ENCODE measurements around the gene CCDC90B. TPM values are rescaled to one million over a fixed set of nuclear protein-coding genes. Genes with fewer than 3 reads are reported as not detected.

CCDC90B gene
- polyA plus RNA-seq, 1 of the 3 experiments (the other 2 are of a cell fraction): 47.9 TPM

- H3K9ac ChIP-seq: no peak overlapping the region
- no peaks in the 10 kb centered on the region for H3K9me3 ChIP-seq
- peaks cover 68% of the 10 kb centered on the region in 2 experiments for H3K36me3 ChIP-seq (replicated peaks in 1 of 2; ENCODE audit: control insufficient read depth in 1 of 2, insufficient read depth in 2 of 2, low read length in 1 of 2)
- H3K4me3 ChIP-seq (ENCODE audit: low read depth in 2 of 2, low read length in 1 of 2): no peak overlapping the region
- H2AFZ ChIP-seq (ENCODE audit: low read depth): no peak overlapping the region
- H4K20me1 ChIP-seq (ENCODE audit: insufficient read depth): no peaks in the 10 kb centered on the region
- no peaks in the 10 kb centered on the region for H3K79me2 ChIP-seq (ENCODE audit: insufficient read depth)
- H3K4me1 ChIP-seq (ENCODE audit: control insufficient read depth in 1 of 2, insufficient read depth in 2 of 2, low read depth in 1 of 2, low read length in 1 of 2): peaks cover 0 to 10% of the 10 kb centered on the region in 2 experiments; a peak in 1 of 4 replicates
- H3K27me3 ChIP-seq (ENCODE audit: insufficient read depth): no peaks in the 10 kb centered on the region
- no peaks in the 10 kb centered on the region for H3K9me2 ChIP-seq
- WGBS (ENCODE audit: low lambda C conversion rate): 85% methylated on average over 3 of the region's 3 CpGs
- POLR2A ChIA-PET: no interaction called here
- H3K27ac ChIP-seq (ENCODE audit: low read depth in 2 of 2, low read length in 1 of 2): no peak overlapping the region
- no peak overlapping the region for H3K4me2 ChIP-seq
- CTCF ChIA-PET: interaction anchor here (1.1 to 1.8 kb wide), 5 partner anchors 10 to 390 kb away, joined by 3 to 5 read pairs (median 3); no protein-coding TSS in a partner anchor
- no peak for DNase-seq
- peaks cover 4% of the 10 kb centered on the region for H3F3A ChIP-seq (replicated peaks; ENCODE audit: insufficient read depth)
- TF ChIP-seq FOSL2 (IDR thresholded peaks at IDR 0.05; ENCODE audit: borderline replicate concordance, low read depth): no peak
- TF ChIP-seq NFIC (IDR thresholded peaks at IDR 0.05; ENCODE audit: borderline replicate concordance): no peak
- no peak for TF ChIP-seq IRF3 (IDR thresholded peaks at IDR 0.05; ENCODE audit: low read depth, low read length)
- TF ChIP-seq CHD2 (IDR thresholded peaks at IDR 0.05; ENCODE audit: low read length, partially characterized antibody): no peak
- TF ChIP-seq SMC3 (IDR thresholded peaks at IDR 0.05; ENCODE audit: low read depth, low read length): no peak
- TF ChIP-seq ELF1 (IDR thresholded peaks at IDR 0.05): no peak
- TF ChIP-seq RXRA (IDR thresholded peaks at IDR 0.05; ENCODE audit: borderline replicate concordance, low read depth): no peak
- TF ChIP-seq SIN3A (IDR thresholded peaks at IDR 0.05; ENCODE audit: borderline replicate concordance, low read depth, low read length): no peak
- no peak for TF ChIP-seq RAD21 (IDR thresholded peaks at IDR 0.05; ENCODE audit: low read length)
- TF ChIP-seq CTCF (IDR thresholded peaks at IDR 0.05): no peak
- no peak for TF ChIP-seq JUND (IDR thresholded peaks at IDR 0.05)
- no peak for TF ChIP-seq EP300 (IDR thresholded peaks at IDR 0.05; ENCODE audit: borderline replicate concordance in 1 of 2, low read depth in 1 of 2, low read length in 1 of 2)
- TF ChIP-seq GATA2 (CRISPR knock-in tag; IDR thresholded peaks at IDR 0.05): no peak
- TF ChIP-seq PBX3 (IDR thresholded peaks at IDR 0.05): no peak
- no peak for TF ChIP-seq TEAD4 (IDR thresholded peaks at IDR 0.05; ENCODE audit: borderline replicate concordance, insufficient read depth)
Observed at GRCh38 chr11:83256602-83257340, 29.4 kb downstream of the CCDC90B start.

Data from SK-N-SH (cell line).